HG02610 (cell line): ENCODE measurements around the gene FERD3L.

ENCODE experiments used
- ATAC-seq: cut with Tn5 transposase; IDR thresholded peaks from one replicate; pipeline ENCODE4 v1.9.1; 2021; ENCODE audit warnings: mild to moderate bottlenecking, moderate library complexity; ENCODE audit not compliant: unreplicated experiment

The FERD3L gene

DNA sequence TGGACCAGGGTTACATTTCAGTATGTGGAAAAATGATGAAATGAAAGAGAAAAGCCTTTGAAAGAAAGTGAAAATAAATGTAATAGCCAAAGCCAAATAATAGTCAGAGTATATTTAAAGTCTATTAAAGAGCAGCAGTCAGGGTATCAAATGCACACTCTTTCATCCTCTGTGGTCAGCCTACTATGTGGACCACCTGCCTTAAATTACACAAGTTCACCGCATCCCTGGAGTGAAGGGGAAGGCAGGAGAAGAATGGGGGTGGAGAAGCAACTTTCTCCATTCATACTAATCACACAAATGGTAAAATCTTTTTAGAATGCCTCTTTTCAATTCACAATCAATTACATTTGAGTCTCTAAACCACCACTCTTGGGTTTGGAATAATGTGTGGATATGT lies 43.7 kb downstream of the FERD3L start:
- ATAC-seq = no peak

DNA sequence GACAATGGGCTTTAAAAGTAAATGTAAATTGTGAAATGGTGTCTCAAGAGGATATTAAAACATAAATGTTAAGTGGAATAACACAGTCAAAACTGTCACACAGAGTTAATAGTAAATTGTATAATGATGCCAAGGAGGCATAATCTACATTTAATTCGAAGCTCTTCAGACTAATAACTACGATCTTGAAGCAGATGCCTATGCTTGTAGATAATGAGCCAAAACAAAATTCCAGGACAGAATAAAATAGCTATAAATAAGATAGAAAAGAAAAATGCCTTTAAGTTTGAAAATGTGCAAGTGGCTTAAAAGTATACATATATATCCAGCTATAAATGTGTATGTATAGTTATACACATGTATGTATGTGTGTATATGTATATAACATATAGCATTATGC lies 45.3 kb downstream of the FERD3L start:
- ATAC-seq = no peak

DNA sequence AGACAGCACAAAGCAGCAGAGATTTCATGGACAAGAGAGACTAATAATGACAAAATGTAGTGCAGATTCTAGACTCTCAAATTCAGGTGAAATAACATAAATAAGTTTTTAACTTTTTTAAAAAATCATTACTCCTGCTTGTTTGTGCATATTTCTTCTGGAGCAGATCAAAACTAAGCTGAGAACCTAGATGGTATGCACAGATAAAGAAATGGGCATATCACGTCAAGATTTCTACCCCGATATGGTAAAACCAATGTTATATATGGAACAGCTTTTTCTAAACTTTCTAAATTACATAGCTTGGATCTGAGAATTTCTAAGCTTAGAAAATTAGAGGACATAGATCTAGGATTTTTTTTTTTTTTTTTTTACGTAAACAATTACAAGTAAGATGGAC lies 46.0 kb downstream of the FERD3L start:
- no peak for ATAC-seq

DNA sequence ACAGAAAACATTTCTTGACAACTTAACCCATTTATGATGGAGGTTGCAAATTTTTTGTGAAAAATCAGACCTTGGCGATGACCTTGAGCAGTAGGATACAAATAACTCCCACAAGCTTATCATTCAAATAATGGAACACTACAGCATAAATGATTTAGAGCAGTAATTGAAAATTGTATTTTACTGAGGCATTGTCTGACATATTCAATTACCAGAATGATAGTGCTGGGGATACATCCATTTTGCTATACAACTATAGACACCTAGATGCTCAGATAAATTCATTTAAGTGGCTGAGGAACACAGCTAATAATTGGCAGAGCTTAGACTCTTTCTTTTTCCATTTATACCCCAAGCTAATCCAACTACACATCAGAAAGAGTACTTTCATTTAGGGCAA lies 46.7 kb downstream of the FERD3L start:
- ATAC-seq = no peak

DNA sequence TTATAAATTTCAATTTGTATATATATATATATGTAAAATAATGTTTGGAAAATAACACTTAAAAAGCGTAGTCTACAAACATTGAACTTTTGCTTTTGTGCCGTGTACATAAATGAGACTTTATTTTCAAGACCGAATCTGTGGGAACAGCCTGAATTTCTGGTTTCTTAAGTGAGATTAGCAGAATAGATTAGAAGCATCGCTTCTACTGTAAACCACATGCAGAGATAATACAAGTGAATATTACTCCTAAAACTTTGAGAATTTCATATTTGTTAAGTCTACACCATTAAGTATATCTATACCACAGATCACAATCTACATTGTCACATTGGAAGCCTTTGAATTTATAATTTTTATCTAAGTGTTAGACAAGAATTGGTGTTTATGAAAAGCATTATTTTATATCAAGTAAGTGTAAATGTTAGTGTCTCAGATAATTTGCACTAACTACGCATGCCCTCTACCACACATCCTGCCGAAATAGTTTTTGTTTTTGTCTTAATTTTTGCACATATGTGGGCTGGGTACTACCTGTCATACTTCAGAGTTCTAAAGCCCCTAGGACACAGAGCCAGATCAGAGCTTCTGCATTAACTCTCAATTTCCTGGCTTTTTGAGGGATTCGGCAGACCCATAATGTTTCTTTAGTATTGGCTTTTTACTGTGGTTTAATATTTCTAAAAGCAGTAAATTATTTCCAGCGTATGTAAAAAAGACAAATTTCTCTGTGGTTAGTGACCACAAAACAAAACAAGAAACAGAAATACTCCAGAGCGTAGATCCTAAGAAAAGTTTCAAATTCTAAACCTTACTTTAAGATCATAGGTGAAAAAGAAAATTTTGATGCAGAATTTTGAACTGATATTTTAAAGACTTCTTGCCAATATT lies 47.8 kb downstream of the FERD3L start:
- ATAC-seq = no peak

DNA sequence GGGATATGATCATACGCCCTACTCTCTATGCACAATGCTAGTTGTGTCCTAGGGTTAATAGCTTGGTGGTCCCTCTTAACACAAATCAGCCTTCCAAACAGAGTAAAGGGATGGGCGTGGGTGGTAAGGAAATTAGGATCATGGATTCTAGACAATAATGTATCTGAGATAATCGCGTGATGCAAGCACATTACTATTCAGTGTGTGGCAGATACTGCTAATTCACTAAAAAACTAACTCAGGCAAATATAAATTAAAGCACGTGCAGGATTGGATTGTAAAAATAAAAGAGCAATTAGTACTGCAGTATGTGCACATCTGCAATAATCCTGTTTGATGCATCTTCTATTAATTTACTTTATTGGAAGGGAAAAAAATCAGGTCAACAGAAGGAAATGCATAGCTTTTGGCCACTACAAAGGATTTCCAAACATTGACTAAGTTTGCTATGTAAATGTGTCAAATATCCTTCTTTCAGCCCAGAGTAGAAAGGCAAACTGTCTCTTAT lies 49.8 kb downstream of the FERD3L start:
- no peak for ATAC-seq
